ENCODE measurements around the gene ABLIM2. TPM values are rescaled to one million over a fixed set of nuclear protein-coding genes. Genes with fewer than 3 reads are reported as not detected.
A peak's percentile ranks its signal among the peaks of the same experiment; 100 is the strongest.

ABLIM2 gene
- total RNA-seq, 1 donor from 2014 or later, result 5.2 TPM

DNA sequence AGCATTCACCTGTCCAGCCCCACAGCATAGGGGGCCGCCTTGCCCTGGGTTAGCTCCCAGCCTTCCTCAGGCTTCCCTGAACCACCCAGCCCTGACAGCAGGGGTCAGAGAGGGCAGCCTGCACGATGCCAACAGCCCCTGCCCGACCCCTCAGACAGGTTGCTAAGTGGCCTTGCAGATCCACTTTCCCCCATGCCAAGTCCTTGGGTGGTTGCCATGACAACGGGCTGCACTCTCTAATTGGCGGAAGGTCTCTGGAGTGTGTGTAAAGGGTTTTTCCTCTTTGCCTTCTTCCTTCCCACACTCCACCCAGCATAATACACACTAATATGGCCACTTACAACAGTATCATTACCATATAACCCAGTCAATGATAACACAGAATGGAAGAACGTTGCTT is 119.3 kb downstream of the ABLIM2 start:
- ATAC-seq (peak in 1 of 2 donors; percentile 9), DNase-seq (no peak)

GRCh38 chr4:8038719-8039251 is 119.8 kb downstream of the ABLIM2 start:
- no peak overlapping the region for H3K4me3 ChIP-seq
- DNase-seq (no peak), ATAC-seq (no peak)
- no peak overlapping the region for H3K27ac ChIP-seq
- no peaks in the 10 kb centered on the region for H3K4me1 ChIP-seq
- TF ChIP-seq, protein P1, sequence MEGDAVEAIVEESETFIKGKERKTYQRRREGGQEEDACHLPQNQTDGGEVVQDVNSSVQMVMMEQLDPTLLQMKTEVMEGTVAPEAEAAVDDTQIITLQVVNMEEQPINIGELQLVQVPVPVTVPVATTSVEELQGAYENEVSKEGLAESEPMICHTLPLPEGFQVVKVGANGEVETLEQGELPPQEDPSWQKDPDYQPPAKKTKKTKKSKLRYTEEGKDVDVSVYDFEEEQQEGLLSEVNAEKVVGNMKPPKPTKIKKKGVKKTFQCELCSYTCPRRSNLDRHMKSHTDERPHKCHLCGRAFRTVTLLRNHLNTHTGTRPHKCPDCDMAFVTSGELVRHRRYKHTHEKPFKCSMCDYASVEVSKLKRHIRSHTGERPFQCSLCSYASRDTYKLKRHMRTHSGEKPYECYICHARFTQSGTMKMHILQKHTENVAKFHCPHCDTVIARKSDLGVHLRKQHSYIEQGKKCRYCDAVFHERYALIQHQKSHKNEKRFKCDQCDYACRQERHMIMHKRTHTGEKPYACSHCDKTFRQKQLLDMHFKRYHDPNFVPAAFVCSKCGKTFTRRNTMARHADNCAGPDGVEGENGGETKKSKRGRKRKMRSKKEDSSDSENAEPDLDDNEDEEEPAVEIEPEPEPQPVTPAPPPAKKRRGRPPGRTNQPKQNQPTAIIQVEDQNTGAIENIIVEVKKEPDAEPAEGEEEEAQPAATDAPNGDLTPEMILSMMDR (IDR thresholded peaks at IDR 0.05), result no peak
- intact Hi-C loops (cut with DNase I), result no loop called here
- H3K27me3 ChIP-seq (ENCODE audit: low read depth), result no peaks in the 10 kb centered on the region
- no peaks in the 10 kb centered on the region for H3K36me3 ChIP-seq
- H3K9me3 ChIP-seq, result no peaks in the 10 kb centered on the region

More for the DNA sequence above, 119.3 kb downstream of the ABLIM2 start:
- TF ChIP-seq, protein P1 (IDR thresholded peaks at IDR 0.05), result no peak
- no peak overlapping the region for H3K4me3 ChIP-seq
- H3K9me3 ChIP-seq, result no peaks in the 10 kb centered on the region
- intact Hi-C loops (cut with DNase I), result no loop called here
- H3K36me3 ChIP-seq, result no peaks in the 10 kb centered on the region
- H3K27ac ChIP-seq, result no peak overlapping the region
- no peaks in the 10 kb centered on the region for H3K4me1 ChIP-seq
- no peaks in the 10 kb centered on the region for H3K27me3 ChIP-seq (ENCODE audit: low read depth)

DNA sequence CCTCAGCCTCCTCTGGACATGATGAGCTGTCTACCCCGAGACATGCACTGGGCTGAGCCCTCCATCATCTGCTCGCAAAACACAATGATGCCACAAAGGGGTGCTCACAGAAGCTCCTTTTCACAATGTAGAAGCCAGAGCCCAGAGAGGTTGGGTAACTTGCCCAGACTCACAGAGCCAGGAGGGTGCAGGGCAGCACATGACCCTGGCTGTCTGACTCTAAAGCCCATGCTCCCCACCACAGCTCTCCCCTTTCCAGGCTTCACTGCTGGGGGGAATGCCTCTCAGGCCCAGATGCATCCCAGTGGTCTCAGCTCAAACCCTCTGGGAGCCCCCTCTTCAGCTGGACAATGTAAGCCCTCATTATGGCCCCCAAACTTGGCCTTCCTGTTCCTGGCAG is 120.5 kb downstream of the ABLIM2 start:
- intact Hi-C loops (cut with DNase I), result no loop called here
- H3K27ac ChIP-seq, result no peak overlapping the region
- H3K36me3 ChIP-seq, result no peaks in the 10 kb centered on the region
- no peaks in the 10 kb centered on the region for H3K9me3 ChIP-seq
- TF ChIP-seq, protein P1 (IDR thresholded peaks at IDR 0.05), result no peak
- H3K4me3 ChIP-seq, result no peak overlapping the region
- H3K27me3 ChIP-seq (ENCODE audit: low read depth), result no peaks in the 10 kb centered on the region
- no peak for ATAC-seq
- H3K4me1 ChIP-seq, result no peaks in the 10 kb centered on the region
- DNase-seq, result no peak

GRCh38 chr4:8037150-8037769 is 121.4 kb downstream of the ABLIM2 start:
- H3K4me1 ChIP-seq, result no peaks in the 10 kb centered on the region
- no peaks in the 10 kb centered on the region for H3K9me3 ChIP-seq
- H3K36me3 ChIP-seq, result no peaks in the 10 kb centered on the region
- no peak overlapping the region for H3K27ac ChIP-seq
- H3K27me3 ChIP-seq (ENCODE audit: low read depth), result no peaks in the 10 kb centered on the region
- no peak for ATAC-seq
- intact Hi-C loops (cut with DNase I), result no loop called here
- TF ChIP-seq, protein P1 (IDR thresholded peaks at IDR 0.05), result no peak
- DNase-seq, result no peak
- no peak overlapping the region for H3K4me3 ChIP-seq

GRCh38 chr4:8035371-8035780 is 123.2 kb downstream of the ABLIM2 start:
- TF ChIP-seq, protein P1 (IDR thresholded peaks at IDR 0.05), result no peak
- no peaks in the 10 kb centered on the region for H3K4me1 ChIP-seq
- no peak overlapping the region for H3K27ac ChIP-seq
- intact Hi-C loops (cut with DNase I), result no loop called here
- DNase-seq (no peak), ATAC-seq (no peak)
- H3K36me3 ChIP-seq, result no peaks in the 10 kb centered on the region
- no peaks in the 10 kb centered on the region for H3K9me3 ChIP-seq
- no peaks in the 10 kb centered on the region for H3K27me3 ChIP-seq (ENCODE audit: low read depth)
- no peak overlapping the region for H3K4me3 ChIP-seq

Measured in lower lobe of right lung (tissue), 2 donors.